Muscle of leg (tissue), 11 donors: ENCODE results near the gene HEXIM2. TPM values are rescaled to one million over a fixed set of nuclear protein-coding genes. Genes with fewer than 3 reads are reported as not detected.

ENCODE experiments used
- DNase-seq: peaks from one replicate; pipeline ENCODE4 v3.0.0; 2013
- H3K27ac ChIP-seq: one replicate; pipeline ENCODE4 v1.5.1; 2013; ENCODE audit warnings: mild to moderate bottlenecking, low read length, control low read depth
- H3K27me3 ChIP-seq: one replicate; pipeline ENCODE4 v1.6.1; 2013; ENCODE audit warnings: low read length; ENCODE audit not compliant: control insufficient read depth, insufficient read depth
- H3K36me3 ChIP-seq: one replicate; pipeline ENCODE4 v1.6.1; 2013; ENCODE audit warnings: low read length; ENCODE audit not compliant: control insufficient read depth, insufficient read depth
- H3K4me1 ChIP-seq: one replicate; pipeline ENCODE4 v1.6.1; 2013; ENCODE audit warnings: low read length; ENCODE audit not compliant: control insufficient read depth, insufficient read depth
- H3K4me3 ChIP-seq: one replicate; pipeline ENCODE4 v1.5.1; 2013; ENCODE audit warnings: low read length, control low read depth
- H3K9me3 ChIP-seq: replicated peaks from 2 replicates; pipeline ENCODE4 v1.6.1; 2013; ENCODE audit warnings: low read depth, low read length; ENCODE audit not compliant: control insufficient read depth
- WGBS: methylation state at CpG from one replicate; pipeline ENCODE4 v1.1.5; 2013; ENCODE audit warnings: missing lambda C conversion rate; ENCODE audit not compliant: insufficient coverage; 5-methylcytosine and 5-hydroxymethylcytosine counted together
- polyA plus RNA-seq, 8 donors: library from polyadenylated mRNA; unstranded; fragments of 120-200 nt; gene quantifications; one replicate each; pipeline versions ENCODE4 v1.2.1 to v1.2.3, GENCODE V29; 2013; ENCODE audit warnings: inconsistent platforms in 1 of 8, low replicate concordance in 1 of 8; ENCODE audit not compliant: insufficient read length in 8 of 8, insufficient read depth in 1 of 8
- total RNA-seq: library from RNA; stranded (reverse); fragments of 120-200 nt; gene quantifications from one replicate; pipeline ENCODE4 v1.2.4, GENCODE V29; 2013

Gene HEXIM2
- total and polyA plus RNA-seq, 9 donors = 6.2 to 9.1 (median 7.8) TPM

DNA sequence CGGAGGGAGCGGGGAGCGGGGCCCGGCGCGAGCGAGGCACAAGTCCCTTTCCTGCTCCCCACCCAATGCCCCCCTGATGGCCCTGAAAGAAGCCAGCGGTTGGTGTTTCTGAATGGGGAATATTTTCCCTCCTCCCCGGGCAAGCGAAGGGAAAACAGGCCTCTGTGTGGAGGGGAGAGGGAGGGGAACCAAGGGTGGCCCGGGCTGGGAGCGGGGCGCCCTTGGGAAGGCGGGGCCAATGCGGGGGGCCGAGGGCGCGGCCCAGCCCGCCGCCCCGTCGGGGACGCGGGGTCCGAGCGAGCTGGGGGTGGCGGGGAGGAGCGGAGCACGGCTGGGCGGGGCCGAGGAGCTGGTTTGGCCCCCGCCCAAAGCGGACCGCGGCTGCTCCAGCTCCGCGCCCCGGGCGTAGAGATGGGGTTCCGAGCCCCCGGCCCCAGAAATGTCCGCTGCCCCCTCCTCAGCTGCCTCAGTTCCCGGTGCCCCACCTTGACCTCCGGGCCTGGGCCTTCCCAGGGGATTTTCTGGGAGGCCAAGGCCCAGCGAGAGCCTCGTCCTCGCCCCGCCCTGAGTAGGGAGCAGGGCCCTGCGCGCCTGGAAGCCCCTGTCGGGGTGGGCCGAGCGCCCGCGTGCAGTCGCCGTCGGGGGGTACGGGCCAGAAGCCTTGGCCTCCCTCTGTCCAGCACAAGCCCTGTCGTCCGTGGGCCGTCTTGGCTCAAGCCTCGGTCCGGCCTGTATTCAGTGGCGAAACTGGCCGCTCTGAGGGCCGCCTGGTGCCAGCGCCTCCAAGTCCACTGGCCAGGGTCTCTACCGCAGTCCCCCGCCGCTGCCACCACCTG is 17.3 kb upstream of the HEXIM2 start:
- DNase-seq = no peak
- peak overlapping the region; percentile 90 for H3K27ac ChIP-seq
- no peaks in the 10 kb centered on the region for H3K36me3 ChIP-seq
- peak overlapping the region; percentile 45 for H3K4me3 ChIP-seq
- H3K9me3 ChIP-seq = no peaks in the 10 kb centered on the region
- peaks cover 38% of the 10 kb centered on the region for H3K4me1 ChIP-seq
- H3K27me3 ChIP-seq = no peaks in the 10 kb centered on the region
- WGBS = 10% methylated on average over 60 of the region's 71 CpGs

- Histone ChIP-seq H3K27ac (peak overlapping the region; percentile 89), H3K4me3 (no peak overlapping the region), H3K27me3 (no peaks in the 10 kb centered on the region), H3K36me3 (no peaks in the 10 kb centered on the region), H3K9me3 (no peaks in the 10 kb centered on the region), H3K4me1 (peaks cover 38% of the 10 kb centered on the region)
- 66% methylated on average over 8 of the region's 8 CpGs for WGBS
- DNase-seq = no peak
Measured at GRCh38 chr17:45145035-45145389, 16.7 kb upstream of the HEXIM2 start.

- H3K9me3 ChIP-seq = no peaks in the 10 kb centered on the region
- peaks cover 40% of the 10 kb centered on the region for H3K4me1 ChIP-seq
- 75% methylated on average over 10 of the region's 10 CpGs for WGBS
- no peaks in the 10 kb centered on the region for H3K27me3 ChIP-seq
- no peaks in the 10 kb centered on the region for H3K36me3 ChIP-seq
- H3K27ac ChIP-seq = peak overlapping the region; percentile 100
- no peak overlapping the region for H3K4me3 ChIP-seq
- DNase-seq = no peak
Measured at GRCh38 chr17:45146166-45146565, 15.5 kb upstream of the HEXIM2 start.

GRCh38 chr17:45146592-45146889 is 15.1 kb upstream of the HEXIM2 start:
- no peaks in the 10 kb centered on the region for H3K27me3 ChIP-seq
- H3K27ac ChIP-seq = peak overlapping the region; percentile 100
- no peaks in the 10 kb centered on the region for H3K9me3 ChIP-seq
- no peaks in the 10 kb centered on the region for H3K36me3 ChIP-seq
- peak overlapping the region; percentile 76 for H3K4me3 ChIP-seq
- 89% methylated on average over 4 of the region's 4 CpGs for WGBS
- H3K4me1 ChIP-seq = peaks cover 44% of the 10 kb centered on the region
- no peak for DNase-seq

DNA sequence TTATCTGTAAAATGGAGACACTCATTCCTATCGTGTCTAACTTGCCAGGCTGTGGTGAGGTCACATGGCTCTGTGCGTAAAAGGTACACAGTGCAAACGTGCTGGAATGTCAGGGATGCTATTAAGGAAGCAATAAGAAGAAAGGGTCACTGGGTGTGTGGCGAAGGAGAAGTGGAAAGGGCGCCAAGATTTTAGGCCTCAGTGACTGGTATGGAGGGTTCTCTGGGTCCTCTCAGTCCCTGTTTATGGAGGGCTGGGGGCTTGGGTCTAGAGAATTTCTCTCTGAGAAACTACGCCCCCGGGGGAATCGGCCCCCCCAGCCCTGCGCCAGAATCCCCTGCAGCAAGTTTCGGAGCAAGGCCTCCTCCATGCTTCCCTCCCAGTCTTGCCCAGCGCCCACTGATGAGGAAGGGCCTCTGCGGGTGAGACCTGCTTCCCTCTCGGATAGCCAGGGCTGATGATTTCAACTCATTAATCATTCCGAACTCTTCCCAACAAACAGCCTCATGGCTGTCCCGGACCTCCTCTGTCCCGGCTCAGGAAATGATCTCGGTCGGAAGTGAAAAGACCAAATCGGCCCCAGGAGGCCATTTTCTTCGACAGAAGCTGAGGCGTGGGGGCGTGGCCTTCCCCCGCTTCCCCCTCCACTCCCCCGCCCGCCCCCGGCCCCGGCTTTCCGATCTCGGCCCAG is 14.6 kb upstream of the HEXIM2 start:
- no peaks in the 10 kb centered on the region for H3K27me3 ChIP-seq
- H3K27ac ChIP-seq = peak overlapping the region; percentile 100
- H3K4me1 ChIP-seq = peaks cover 48% of the 10 kb centered on the region
- H3K4me3 ChIP-seq = peak overlapping the region; percentile 76
- H3K9me3 ChIP-seq = no peaks in the 10 kb centered on the region
- no peaks in the 10 kb centered on the region for H3K36me3 ChIP-seq
- DNase-seq = peak; percentile 97
- 8% methylated on average over 24 of the region's 29 CpGs for WGBS

DNA sequence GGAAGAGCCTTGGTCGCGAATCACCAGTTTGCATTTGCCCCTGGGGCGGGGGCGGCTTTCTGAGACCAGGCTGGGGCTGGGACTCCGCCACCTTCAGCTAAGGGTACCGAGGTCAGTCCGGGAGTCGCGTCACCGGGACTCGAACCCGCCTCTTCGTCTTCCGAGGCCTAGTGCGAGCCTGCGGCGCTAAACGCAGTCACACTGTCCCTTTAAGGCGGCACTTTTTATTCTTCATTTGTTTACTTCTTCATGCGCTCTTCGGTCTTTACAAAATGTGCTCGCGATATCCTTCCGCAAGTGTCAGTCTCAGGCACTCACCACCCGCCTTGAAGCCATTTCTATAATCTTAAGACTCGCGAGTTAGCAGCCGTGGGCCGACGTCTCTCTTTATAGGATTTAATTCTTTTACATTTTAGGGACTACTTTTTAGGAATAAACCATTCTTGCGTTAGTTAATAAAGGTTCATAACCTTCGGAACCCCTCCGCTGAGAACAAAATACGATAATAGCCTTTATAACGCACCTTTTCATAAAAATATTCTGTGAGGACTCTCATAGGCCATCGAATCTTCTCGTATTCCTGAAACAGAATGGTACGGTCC is 14.0 kb upstream of the HEXIM2 start:
- DNase-seq = peak; percentile 99
- peaks cover 48% of the 10 kb centered on the region for H3K4me1 ChIP-seq
- H3K27me3 ChIP-seq = no peaks in the 10 kb centered on the region
- WGBS = 0% methylated on average over 31 of the region's 38 CpGs
- no peaks in the 10 kb centered on the region for H3K9me3 ChIP-seq
- H3K4me3 ChIP-seq = peak overlapping the region; percentile 76
- peak overlapping the region; percentile 100 for H3K27ac ChIP-seq
- H3K36me3 ChIP-seq = no peaks in the 10 kb centered on the region

GRCh38 chr17:45148183-45149036 is 13.3 kb upstream of the HEXIM2 start, which contains the start of gene HEXIM1:
Gene HEXIM1, plus strand, starts transcription at chr17:45148475. Its CDS starts 716 bp downstream, at chr17:45149191.
- no peaks in the 10 kb centered on the region for H3K9me3 ChIP-seq
- H3K4me1 ChIP-seq = peaks cover 43% of the 10 kb centered on the region
- no peaks in the 10 kb centered on the region for H3K27me3 ChIP-seq
- under 1% methylated on average over 50 of the region's 58 CpGs for WGBS
- peak; percentile 100 for DNase-seq
- no peaks in the 10 kb centered on the region for H3K36me3 ChIP-seq
- peak within 1 kb of the TSS; percentile 100 for H3K27ac ChIP-seq
- peak within 1 kb of the TSS; percentile 90 for H3K4me3 ChIP-seq

DNA sequence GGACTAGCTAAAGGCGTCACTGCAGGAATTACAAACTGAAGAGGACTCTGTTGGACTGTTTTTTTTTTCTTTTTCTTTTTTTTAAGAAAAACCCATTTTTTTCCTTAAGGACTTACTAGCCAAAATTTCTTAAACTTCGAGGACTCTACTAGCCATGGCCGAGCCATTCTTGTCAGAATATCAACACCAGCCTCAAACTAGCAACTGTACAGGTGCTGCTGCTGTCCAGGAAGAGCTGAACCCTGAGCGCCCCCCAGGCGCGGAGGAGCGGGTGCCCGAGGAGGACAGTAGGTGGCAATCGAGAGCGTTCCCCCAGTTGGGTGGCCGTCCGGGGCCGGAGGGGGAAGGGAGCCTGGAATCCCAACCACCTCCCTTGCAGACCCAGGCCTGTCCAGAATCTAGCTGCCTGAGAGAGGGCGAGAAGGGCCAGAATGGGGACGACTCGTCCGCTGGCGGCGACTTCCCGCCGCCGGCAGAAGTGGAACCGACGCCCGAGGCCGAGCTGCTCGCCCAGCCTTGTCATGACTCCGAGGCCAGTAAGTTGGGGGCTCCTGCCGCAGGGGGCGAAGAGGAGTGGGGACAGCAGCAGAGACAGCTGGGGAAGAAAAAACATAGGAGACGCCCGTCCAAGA is 12.5 kb upstream of the HEXIM2 start:
- H3K4me1 ChIP-seq = peaks cover 35% of the 10 kb centered on the region

More for the DNA sequence above, 12.5 kb upstream of the HEXIM2 start:
- DNase-seq = peak; percentile 96
- Histone ChIP-seq H3K27ac (peak overlapping the region; percentile 97), H3K36me3 (no peaks in the 10 kb centered on the region), H3K27me3 (no peaks in the 10 kb centered on the region), H3K9me3 (no peaks in the 10 kb centered on the region), H3K4me3 (peak overlapping the region; percentile 90)
- 0% methylated on average over 22 of the region's 32 CpGs for WGBS
